Activated naive CD4-positive, alpha-beta T cell treated with anti-CD3 and anti-CD28 coated beads, Interleukin-2, amount 10 ng/mL, durations not matched to agents 7 days and 5 days (primary cell): Measurements from ENCODE around the gene HS6ST3.

Source experiments
- CTCF ChIA-PET: fragments of 350-600 bp; sonication (Branson Sonifier 250); formaldehyde crosslinking; loops from one replicate; lab custom pipeline; 2021; ENCODE audit warnings: antibody characterized with exemption; lab: Charles Lee
- DNase-seq: peaks from one replicate; pipeline ENCODE4 v3.0.0-alpha.2; 2020
- H3K27ac Mint-ChIP-seq: one replicate; pipeline ENCODE4 v1.8.0; 2021; ENCODE audit warnings: mild to moderate bottlenecking, moderate library complexity, mixed read lengths
- H3K27me3 Mint-ChIP-seq: one replicate; pipeline ENCODE4 v1.8.0; 2021; ENCODE audit warnings: mild to moderate bottlenecking, mixed read lengths
- H3K36me3 Mint-ChIP-seq: one replicate; pipeline ENCODE4 v1.8.0; 2021; ENCODE audit warnings: mixed read lengths
- H3K4me1 Mint-ChIP-seq: one replicate; pipeline ENCODE4 v1.8.0; 2021; ENCODE audit warnings: mixed read lengths
- H3K4me3 Mint-ChIP-seq: one replicate; pipeline ENCODE4 v1.8.0; 2021; ENCODE audit warnings: mild to moderate bottlenecking, moderate library complexity, mixed read lengths
- H3K9me3 Mint-ChIP-seq: one replicate; pipeline ENCODE4 v1.8.0; 2021; ENCODE audit warnings: mixed read lengths

Gene HS6ST3

GRCh38 chr13:96849091-96849490, 759.2 kb downstream of the HS6ST3 start:
- no peak overlapping the region for H3K4me3 Mint-ChIP-seq
- H3K4me1 Mint-ChIP-seq, result no peaks in the 10 kb centered on the region
- no peak overlapping the region for H3K27ac Mint-ChIP-seq
- peaks cover 5% of the 10 kb centered on the region for H3K9me3 Mint-ChIP-seq
- H3K27me3 Mint-ChIP-seq, result no peaks in the 10 kb centered on the region
- CTCF ChIA-PET, result no interaction called here
- no peak for DNase-seq
- no peaks in the 10 kb centered on the region for H3K36me3 Mint-ChIP-seq

GRCh38 chr13:96850538-96851145, 760.7 kb downstream of the HS6ST3 start:
- no peak for DNase-seq
- Mint-ChIP-seq H3K27ac (no peak overlapping the region), H3K27me3 (no peaks in the 10 kb centered on the region), H3K4me3 (no peak overlapping the region), H3K36me3 (no peaks in the 10 kb centered on the region), H3K9me3 (peaks cover 7% of the 10 kb centered on the region), H3K4me1 (no peaks in the 10 kb centered on the region)
- CTCF ChIA-PET, result no interaction called here

DNA sequence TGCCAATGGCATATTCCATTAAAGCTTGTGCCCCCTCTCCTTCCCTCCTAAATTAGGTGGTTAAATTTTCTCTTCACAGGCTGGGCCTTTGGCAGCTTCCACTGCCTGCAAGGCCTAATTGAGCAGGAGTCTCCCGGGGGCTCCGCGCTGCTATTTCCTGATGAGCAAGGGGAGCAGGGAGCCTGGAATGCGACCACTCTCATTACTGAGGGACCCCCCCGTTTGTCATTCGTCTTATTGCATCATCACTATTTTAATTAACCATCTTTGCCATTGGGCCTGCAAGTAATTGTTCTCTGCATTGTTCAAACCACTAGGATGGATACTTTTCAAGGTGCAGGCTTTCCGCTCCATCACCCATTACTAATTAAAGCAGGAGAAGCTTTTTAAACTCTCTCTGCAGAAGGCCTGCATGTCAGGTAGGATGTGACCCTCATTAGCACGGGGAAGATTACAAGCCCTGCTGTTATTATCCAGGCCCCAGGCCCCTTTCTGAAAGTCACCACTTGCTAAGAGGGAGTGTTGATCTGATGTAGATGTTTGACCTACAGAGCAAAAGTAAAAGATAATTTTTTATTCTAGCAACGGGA, 762.0 kb downstream of the HS6ST3 start:
- CTCF ChIA-PET, result no interaction called here
- no peaks in the 10 kb centered on the region for H3K27me3 Mint-ChIP-seq
- H3K4me1 Mint-ChIP-seq, result no peaks in the 10 kb centered on the region
- H3K27ac Mint-ChIP-seq, result no peak overlapping the region
- no peak for DNase-seq
- H3K4me3 Mint-ChIP-seq, result no peak overlapping the region
- H3K36me3 Mint-ChIP-seq, result no peaks in the 10 kb centered on the region
- H3K9me3 Mint-ChIP-seq, result peaks cover 7% of the 10 kb centered on the region

GRCh38 chr13:96858133-96858826, 768.4 kb downstream of the HS6ST3 start:
- Mint-ChIP-seq H3K27me3 (no peaks in the 10 kb centered on the region), H3K9me3 (peaks cover 7% of the 10 kb centered on the region), H3K4me1 (no peaks in the 10 kb centered on the region), H3K27ac (no peak overlapping the region), H3K36me3 (no peaks in the 10 kb centered on the region), H3K4me3 (no peak overlapping the region)
- DNase-seq, result no peak
- CTCF ChIA-PET, result no interaction called here

DNA sequence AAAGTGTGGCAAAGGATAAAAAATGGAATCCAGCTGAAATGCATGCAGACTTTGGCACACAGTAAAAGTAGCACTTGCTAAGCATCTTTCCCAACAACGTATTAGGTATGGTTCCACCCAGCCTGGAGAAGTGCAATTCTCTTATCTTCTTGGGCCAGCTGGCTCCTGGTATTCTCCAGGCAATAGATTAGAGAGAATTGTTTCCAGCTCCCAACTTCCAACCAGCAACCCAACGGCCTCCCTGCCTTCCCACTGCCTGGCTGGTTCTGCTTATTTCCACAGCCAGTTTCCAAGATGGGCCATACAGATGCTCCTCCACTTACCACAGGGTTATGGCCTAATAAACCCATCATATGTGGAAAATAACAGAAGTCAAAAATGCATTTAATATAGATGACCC, 771.0 kb downstream of the HS6ST3 start:
- no peak overlapping the region for H3K27ac Mint-ChIP-seq
- no peaks in the 10 kb centered on the region for H3K4me1 Mint-ChIP-seq
- no peaks in the 10 kb centered on the region for H3K27me3 Mint-ChIP-seq
- no peaks in the 10 kb centered on the region for H3K36me3 Mint-ChIP-seq
- CTCF ChIA-PET, result no interaction called here
- H3K9me3 Mint-ChIP-seq, result no peaks in the 10 kb centered on the region
- DNase-seq, result no peak
- H3K4me3 Mint-ChIP-seq, result no peak overlapping the region

GRCh38 chr13:96862093-96862492, 772.2 kb downstream of the HS6ST3 start:
- H3K27me3 Mint-ChIP-seq, result no peaks in the 10 kb centered on the region
- no peak overlapping the region for H3K27ac Mint-ChIP-seq
- no peaks in the 10 kb centered on the region for H3K9me3 Mint-ChIP-seq
- no peaks in the 10 kb centered on the region for H3K36me3 Mint-ChIP-seq
- CTCF ChIA-PET, result no interaction called here
- no peak for DNase-seq
- H3K4me3 Mint-ChIP-seq, result no peak overlapping the region
- H3K4me1 Mint-ChIP-seq, result no peaks in the 10 kb centered on the region

DNA sequence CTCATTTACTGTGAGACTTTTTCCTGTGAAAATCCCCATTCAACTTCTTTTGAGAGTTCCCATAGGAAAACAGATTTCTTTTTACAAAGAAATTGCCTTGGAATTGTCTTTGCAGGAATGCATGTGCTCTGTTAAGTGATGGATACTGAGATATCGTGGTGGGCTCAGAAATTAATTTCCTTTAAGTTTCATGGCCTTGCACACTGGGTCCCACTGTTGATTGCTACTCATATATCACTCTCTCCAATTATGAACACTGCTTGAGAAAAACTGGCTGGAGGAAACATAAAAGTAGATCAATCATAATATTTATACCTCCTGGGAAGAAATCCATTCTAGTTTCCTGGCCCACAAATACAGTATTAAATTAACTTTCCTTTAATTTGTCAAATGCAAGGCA, 773.1 kb downstream of the HS6ST3 start:
- CTCF ChIA-PET, result no interaction called here
- Mint-ChIP-seq H3K4me3 (no peak overlapping the region), H3K27me3 (no peaks in the 10 kb centered on the region), H3K9me3 (no peaks in the 10 kb centered on the region), H3K27ac (no peak overlapping the region), H3K4me1 (no peaks in the 10 kb centered on the region), H3K36me3 (no peaks in the 10 kb centered on the region)
- DNase-seq, result no peak

DNA sequence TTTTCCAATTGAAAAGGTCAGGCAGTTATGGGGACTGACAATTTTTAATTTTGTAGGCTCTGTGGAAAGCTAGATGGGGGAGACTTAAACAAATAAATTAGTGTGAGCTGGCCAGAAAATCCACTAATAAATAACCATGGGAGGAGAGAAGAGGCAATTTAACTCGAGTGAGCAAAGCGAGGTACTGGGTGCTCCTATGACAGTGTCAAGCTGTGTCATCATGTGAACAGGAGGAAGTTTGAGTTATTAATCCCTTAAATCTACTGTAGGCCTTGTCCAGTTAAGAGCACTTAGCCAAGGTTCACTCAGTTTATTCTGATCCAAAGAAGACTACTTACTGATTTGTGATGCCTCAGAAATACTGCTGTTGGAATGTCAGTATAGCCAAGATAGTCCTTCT, 781.6 kb downstream of the HS6ST3 start:
- Mint-ChIP-seq H3K4me3 (no peak overlapping the region), H3K27ac (no peak overlapping the region), H3K36me3 (no peaks in the 10 kb centered on the region), H3K4me1 (no peaks in the 10 kb centered on the region), H3K27me3 (no peaks in the 10 kb centered on the region), H3K9me3 (peaks cover 3% of the 10 kb centered on the region)
- DNase-seq, result no peak
- CTCF ChIA-PET, result no interaction called here

DNA sequence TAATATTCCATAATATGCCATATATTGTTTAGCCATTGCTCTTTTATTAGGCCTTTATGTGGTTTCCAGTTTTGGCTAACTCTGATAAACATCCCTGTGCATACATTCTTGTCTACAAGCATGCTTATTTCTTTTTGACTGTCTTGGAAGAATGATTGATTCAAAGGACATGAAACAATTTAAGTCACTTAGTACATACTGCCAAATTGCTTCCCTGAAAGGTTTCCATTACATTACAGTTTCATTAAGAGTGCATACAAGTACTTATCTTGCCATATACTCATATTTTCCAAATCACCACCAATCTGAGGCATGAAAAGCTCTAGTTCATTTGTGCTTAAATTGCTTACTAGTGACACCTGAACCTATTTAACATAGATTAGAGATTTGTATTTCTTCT, 790.5 kb downstream of the HS6ST3 start:
- Mint-ChIP-seq H3K9me3 (peaks cover 9% of the 10 kb centered on the region), H3K27me3 (no peaks in the 10 kb centered on the region), H3K4me1 (no peaks in the 10 kb centered on the region), H3K36me3 (no peaks in the 10 kb centered on the region), H3K4me3 (no peak overlapping the region), H3K27ac (no peak overlapping the region)
- DNase-seq, result no peak
- CTCF ChIA-PET, result interaction anchor here (0.6 kb wide), 1 partner anchor 639 kb away, joined by 4 read pairs; no protein-coding TSS in a partner anchor
